GM19463 (cell line): ENCODE measurements around the gene MYLK4.

Experiments
- ATAC-seq: cut with Tn5 transposase; IDR thresholded peaks from one replicate; pipeline ENCODE4 v1.9.1; 2021; ENCODE audit warnings: mild to moderate bottlenecking, moderate library complexity; ENCODE audit not compliant: unreplicated experiment

The MYLK4 gene

GRCh38 chr6:2635911-2636310 lies 114.8 kb downstream of the MYLK4 start:
- ATAC-seq, result no peak

GRCh38 chr6:2634139-2634964 lies 116.4 kb downstream of the MYLK4 start:
- peak; percentile 89 for ATAC-seq

- no peak for ATAC-seq
Measured at GRCh38 chr6:2633736-2634135, 117.0 kb downstream of the MYLK4 start.

- no peak for ATAC-seq
Measured at GRCh38 chr6:2632976-2633584, 117.6 kb downstream of the MYLK4 start.

- no peak for ATAC-seq
Measured at GRCh38 chr6:2632368-2632767, 118.4 kb downstream of the MYLK4 start.

- ATAC-seq, result no peak
Measured at GRCh38 chr6:2630891-2631571, 119.7 kb downstream of the MYLK4 start.

- no peak for ATAC-seq
Measured at GRCh38 chr6:2630359-2630758, 120.4 kb downstream of the MYLK4 start.

- no peak for ATAC-seq
Measured at GRCh38 chr6:2626401-2626800, 124.3 kb downstream of the MYLK4 start.

GRCh38 chr6:2625581-2625980 lies 125.1 kb downstream of the MYLK4 start:
- ATAC-seq, result no peak

GRCh38 chr6:2624177-2624576 lies 126.5 kb downstream of the MYLK4 start:
- ATAC-seq, result no peak

- no peak for ATAC-seq
Measured at GRCh38 chr6:2623295-2623694, 127.4 kb downstream of the MYLK4 start.

GRCh38 chr6:2622671-2623070 lies 128.1 kb downstream of the MYLK4 start:
- no peak for ATAC-seq

- no peak for ATAC-seq
Measured at GRCh38 chr6:2619651-2620050, 131.1 kb downstream of the MYLK4 start.

GRCh38 chr6:2617729-2618128 lies 133.0 kb downstream of the MYLK4 start:
- no peak for ATAC-seq

- no peak for ATAC-seq
Measured at GRCh38 chr6:2616811-2617210, 133.9 kb downstream of the MYLK4 start.

GRCh38 chr6:2615251-2615650 lies 135.5 kb downstream of the MYLK4 start:
- no peak for ATAC-seq

- ATAC-seq, result no peak
Measured at GRCh38 chr6:2614846-2615245, 135.9 kb downstream of the MYLK4 start.

GRCh38 chr6:2614155-2614554 lies 136.6 kb downstream of the MYLK4 start:
- no peak for ATAC-seq
